GM18505 (cell line): ENCODE data around the gene PPP1R13L.
A peak's percentile ranks its signal among the peaks of the same experiment; 100 is the strongest.

ENCODE experiments used
- ATAC-seq: cut with Tn5 transposase; IDR thresholded peaks from one replicate; pipeline ENCODE4 v1.9.1; 2021; ENCODE audit not compliant: unreplicated experiment
- POLR2A ChIP-seq: IDR thresholded peaks from 4 replicates; pipeline ENCODE4 v1.6.1; 2011; ENCODE audit warnings: borderline replicate concordance; ENCODE audit not compliant: insufficient read depth, insufficient read length; ENCODE audit errors: extremely low read depth

Gene PPP1R13L

DNA sequence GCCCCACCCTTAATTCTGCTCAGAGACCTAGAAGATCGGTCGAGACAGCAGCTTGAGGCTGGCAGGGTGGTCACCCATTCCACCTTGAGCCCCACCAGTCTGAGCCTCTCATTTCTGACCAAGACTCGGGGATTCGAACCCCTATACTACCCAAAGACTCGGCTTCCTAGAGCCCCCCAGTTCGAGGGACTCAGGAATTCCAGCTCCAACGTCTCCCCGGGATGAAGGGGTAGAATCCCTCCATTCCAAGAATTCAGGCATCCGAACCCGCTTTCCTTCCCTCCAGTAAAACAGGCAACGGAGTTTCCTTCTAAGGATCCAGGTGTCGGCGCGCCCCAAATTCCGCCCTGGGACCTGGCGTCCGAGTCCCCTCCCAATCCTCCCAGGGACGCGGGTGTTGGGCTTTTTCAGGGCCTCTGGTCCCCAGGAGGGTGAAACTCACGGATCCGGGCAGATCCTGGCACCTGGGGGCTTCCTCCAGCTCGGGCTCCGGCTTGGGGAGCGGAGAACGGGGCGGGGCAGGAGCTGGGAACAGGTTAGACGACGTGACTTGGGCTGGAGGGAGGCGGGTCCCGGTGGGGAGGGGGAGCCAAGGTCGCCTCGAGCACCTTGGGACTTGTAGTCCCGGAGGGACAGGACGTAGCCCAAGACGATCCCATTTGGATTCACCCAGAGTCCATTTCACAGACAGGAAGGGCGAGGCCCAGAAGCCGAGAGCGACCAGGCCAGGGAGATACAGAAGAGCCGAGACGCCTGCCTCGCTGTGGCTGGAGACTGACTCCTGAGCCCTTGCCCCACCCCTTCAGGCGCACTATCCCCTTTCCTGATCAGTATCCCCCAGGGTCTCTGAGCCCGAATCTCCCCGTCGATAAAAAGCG lies at the start of gene PPP1R13L:
TSS of gene PPP1R13L (minus strand) at position 513 of the 878 bp plus-strand sequence. CDS start 6,751 bp downstream, outside the sequence.
- TF ChIP-seq POLR2A = no peak
- peak; percentile 13 for ATAC-seq

- TF ChIP-seq POLR2A = no peak
- ATAC-seq = no peak
Measured at GRCh38 chr19:45451850-45452387, 47.0 kb upstream of the PPP1R13L start.

GRCh38 chr19:45451131-45451849 lies 46.4 kb upstream of the PPP1R13L start:
- peak; percentile 9 for ATAC-seq
- TF ChIP-seq POLR2A = no peak

DNA sequence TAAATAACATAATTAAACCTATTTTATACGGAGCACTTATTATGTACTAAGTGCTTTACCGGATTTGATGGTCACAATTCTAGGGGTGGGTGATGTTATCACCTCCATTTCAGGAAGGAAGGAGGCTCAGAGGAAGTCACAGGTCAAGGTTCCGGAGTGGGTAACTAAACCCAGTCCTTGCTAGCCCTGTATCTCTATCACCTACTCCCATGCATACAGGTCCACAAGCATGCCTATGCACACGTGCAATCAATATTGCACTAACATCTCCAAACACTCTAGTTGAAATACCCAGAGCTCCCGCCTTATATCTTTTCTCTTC lies 45.1 kb upstream of the PPP1R13L start:
- TF ChIP-seq POLR2A = no peak
- no peak for ATAC-seq

GRCh38 chr19:45448887-45449299 lies 44.0 kb upstream of the PPP1R13L start:
- TF ChIP-seq POLR2A = no peak
- no peak for ATAC-seq

- ATAC-seq = no peak
- TF ChIP-seq POLR2A = no peak
Measured at GRCh38 chr19:45448425-45448756, 43.5 kb upstream of the PPP1R13L start.

DNA sequence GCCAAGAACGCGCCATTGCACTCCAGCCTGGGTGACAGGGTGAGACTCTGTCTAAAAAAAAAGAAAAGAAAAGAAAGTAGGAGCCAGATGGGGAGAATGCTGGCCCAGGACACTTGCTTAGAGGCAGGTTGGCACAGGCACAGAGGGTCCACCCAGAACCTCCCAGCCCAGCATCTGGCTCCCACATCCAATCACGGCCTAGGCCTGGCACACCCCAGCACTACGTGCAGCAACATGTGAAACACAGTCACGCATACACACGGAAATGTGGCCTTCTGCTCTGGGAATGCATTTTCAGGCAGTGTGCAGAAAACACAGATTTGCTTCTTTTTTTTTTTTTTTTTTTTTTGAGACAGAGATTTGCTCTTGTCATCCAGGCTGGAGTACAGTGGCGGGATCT lies 42.1 kb upstream of the PPP1R13L start:
- no peak for TF ChIP-seq POLR2A
- ATAC-seq = no peak

- no peak for ATAC-seq
- no peak for TF ChIP-seq POLR2A
Measured at GRCh38 chr19:45446295-45446694, 41.4 kb upstream of the PPP1R13L start.

DNA sequence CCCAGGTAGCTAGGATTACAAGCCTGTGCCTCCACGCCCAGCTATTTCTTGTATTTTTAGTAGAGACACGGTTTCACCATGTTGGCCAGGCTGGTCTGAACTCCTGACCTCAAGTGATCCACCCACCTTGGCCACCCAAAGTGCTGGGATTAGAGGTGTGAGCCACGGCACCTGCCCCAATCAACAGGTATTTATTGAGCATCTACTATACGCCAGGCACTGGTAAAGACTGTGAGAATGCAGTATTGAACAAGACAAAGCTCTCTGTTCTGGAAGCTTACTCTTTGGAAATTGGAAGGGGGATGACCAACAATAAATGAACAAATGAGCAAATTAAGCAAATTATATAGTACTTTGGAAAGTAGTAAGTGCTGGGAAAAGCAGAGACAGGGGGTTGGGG lies 40.3 kb upstream of the PPP1R13L start:
- TF ChIP-seq POLR2A = no peak
- no peak for ATAC-seq

GRCh38 chr19:45444318-45445041 lies 39.6 kb upstream of the PPP1R13L start:
- peak; percentile 45 for TF ChIP-seq POLR2A
- peak; percentile 33 for ATAC-seq

DNA sequence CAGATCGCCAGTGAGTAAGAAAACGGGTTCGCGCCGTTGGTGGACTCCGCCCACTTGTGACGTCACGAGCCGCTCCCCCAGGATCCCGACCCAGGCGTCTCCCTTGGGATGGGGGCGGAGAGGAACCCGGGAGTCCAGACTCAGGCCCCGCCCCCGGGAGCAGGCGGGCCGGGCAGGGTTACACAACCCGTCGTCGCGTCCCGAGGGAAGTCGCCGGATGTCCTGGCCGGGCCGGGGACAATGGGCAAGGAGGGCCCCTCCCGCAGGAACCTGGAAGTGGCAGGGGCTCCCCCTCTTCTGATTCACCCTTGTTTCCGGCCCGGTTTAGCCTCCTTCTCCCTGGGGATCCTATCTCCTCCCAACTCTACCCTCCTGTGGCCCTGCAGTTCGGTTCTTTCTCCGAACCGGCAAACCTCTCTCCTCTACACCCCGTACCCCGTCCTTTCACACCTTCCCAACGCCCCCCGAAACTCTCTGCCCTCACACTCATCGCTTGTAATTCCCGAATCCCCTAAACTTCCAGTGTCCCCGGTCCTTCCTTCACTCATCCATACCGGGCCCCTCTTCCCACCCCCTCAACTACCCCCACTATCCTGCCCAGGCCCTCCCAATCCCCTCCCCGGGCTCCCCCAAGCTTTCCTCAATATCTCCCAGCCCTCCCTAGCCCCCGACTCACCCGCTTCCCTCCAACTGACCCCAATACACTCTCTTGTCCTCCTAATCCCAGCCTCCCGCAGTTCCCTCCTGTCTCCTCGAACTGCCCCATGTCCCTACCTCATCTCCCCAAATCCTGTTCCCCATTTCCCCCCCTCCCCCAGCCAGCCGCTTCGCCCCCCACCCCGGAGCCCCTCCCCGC lies 38.8 kb upstream of the PPP1R13L start:
- TF ChIP-seq POLR2A = peak; percentile 21
- ATAC-seq = no peak

GRCh38 chr19:45442778-45443461 lies 38.1 kb upstream of the PPP1R13L start:
- TF ChIP-seq POLR2A = no peak
- ATAC-seq = no peak
